ENCODE results near the gene NDEL1. TPM values are rescaled to one million over a fixed set of nuclear protein-coding genes. Genes with fewer than 3 reads are reported as not detected.

NDEL1 gene
- total and polyA plus RNA-seq, 2 donors (not counting 3 experiments of a cell fraction or from before 2014, with no cell fraction given) = 60.0 to 87.4 TPM

DNA sequence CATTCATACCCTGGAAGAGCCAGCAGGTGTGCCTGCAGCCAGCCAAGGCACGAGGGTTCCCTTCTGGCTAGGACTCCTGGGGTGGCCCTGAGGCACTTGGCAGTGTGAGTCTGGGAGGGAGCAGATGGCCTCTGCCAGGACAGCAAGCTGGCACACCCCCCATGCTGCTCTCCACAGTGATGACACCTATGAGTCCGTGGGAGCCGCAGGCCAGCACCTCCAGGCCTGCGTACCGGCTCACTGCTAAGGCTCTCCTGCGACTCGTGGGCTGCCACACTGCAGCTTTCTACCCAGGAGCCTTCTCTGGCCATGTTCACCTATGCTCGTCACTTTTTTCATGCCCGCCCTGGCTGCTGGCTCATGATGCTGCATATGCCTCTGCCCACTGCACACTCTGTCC is 68.1 kb downstream of the NDEL1 start:
- H4K20me1 ChIP-seq (replicated peaks; ENCODE audit: control insufficient read depth, extremely low read depth, insufficient read depth, low read length) = no peaks in the 10 kb centered on the region
- H3K4me3 ChIP-seq (replicated peaks in 1 of 3; ENCODE audit: insufficient read depth in 1 of 3, low read depth in 1 of 3, low read length in 3 of 3) = no peak overlapping the region
- H2AFZ ChIP-seq (ENCODE audit: low read depth, low read length) = no peak overlapping the region
- POLR2A ChIA-PET = no interaction called here
- no peak for TF ChIP-seq EZH2 (IDR thresholded peaks at IDR 0.05; ENCODE audit: borderline replicate concordance, low read depth, low read length, severe bottlenecking)
- TF ChIP-seq, protein P1, sequence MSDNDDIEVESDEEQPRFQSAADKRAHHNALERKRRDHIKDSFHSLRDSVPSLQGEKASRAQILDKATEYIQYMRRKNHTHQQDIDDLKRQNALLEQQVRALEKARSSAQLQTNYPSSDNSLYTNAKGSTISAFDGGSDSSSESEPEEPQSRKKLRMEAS (IDR thresholded peaks at IDR 0.05; ENCODE audit: insufficient read depth, insufficient read length) = no peak
- no peak for TF ChIP-seq FOS (IDR thresholded peaks at IDR 0.05; ENCODE audit: borderline replicate concordance, insufficient read depth, low read length)
- no peak for TF ChIP-seq POLR2A (IDR thresholded peaks at IDR 0.05; ENCODE audit: low read depth, low read length)
- TF ChIP-seq MYC (IDR thresholded peaks at IDR 0.05; ENCODE audit: low read depth, low read length) = no peak
- TF ChIP-seq JUN (IDR thresholded peaks at IDR 0.05; ENCODE audit: borderline replicate concordance, insufficient read depth, insufficient read length, low read depth) = no peak
- TF ChIP-seq, protein P2, sequence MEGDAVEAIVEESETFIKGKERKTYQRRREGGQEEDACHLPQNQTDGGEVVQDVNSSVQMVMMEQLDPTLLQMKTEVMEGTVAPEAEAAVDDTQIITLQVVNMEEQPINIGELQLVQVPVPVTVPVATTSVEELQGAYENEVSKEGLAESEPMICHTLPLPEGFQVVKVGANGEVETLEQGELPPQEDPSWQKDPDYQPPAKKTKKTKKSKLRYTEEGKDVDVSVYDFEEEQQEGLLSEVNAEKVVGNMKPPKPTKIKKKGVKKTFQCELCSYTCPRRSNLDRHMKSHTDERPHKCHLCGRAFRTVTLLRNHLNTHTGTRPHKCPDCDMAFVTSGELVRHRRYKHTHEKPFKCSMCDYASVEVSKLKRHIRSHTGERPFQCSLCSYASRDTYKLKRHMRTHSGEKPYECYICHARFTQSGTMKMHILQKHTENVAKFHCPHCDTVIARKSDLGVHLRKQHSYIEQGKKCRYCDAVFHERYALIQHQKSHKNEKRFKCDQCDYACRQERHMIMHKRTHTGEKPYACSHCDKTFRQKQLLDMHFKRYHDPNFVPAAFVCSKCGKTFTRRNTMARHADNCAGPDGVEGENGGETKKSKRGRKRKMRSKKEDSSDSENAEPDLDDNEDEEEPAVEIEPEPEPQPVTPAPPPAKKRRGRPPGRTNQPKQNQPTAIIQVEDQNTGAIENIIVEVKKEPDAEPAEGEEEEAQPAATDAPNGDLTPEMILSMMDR (IDR thresholded peaks at IDR 0.05; ENCODE audit: extremely low read depth in 1 of 2, insufficient read depth in 1 of 2, low read depth in 1 of 2, low read length in 2 of 2) = no peak
- TF ChIP-seq POLR2AphosphoS5 (IDR thresholded peaks at IDR 0.05; ENCODE audit: insufficient read depth, low read depth, low read length) = no peak
- no peak for TF ChIP-seq GATA2 (IDR thresholded peaks at IDR 0.05; ENCODE audit: insufficient read depth, insufficient read length, low read depth, low read length)
- dilution Hi-C loops (cut with MboI; ENCODE audit: extremely low pct_ligation_motif_present, low sequenced_read_pairs) (no loop called here), intact Hi-C loops (cut with micrococcal nuclease) (no loop called here)
- no peaks in the 10 kb centered on the region for H3K4me1 ChIP-seq (ENCODE audit: control insufficient read depth, extremely low read depth, insufficient read depth, low read length)
- peaks cover 15 to 72% of the 10 kb centered on the region in 2 experiments for H3K36me3 ChIP-seq (ENCODE audit: control insufficient read depth in 2 of 2, extremely low read depth in 1 of 2, insufficient read depth in 2 of 2, low read length in 2 of 2)
- CTCF ChIA-PET = no interaction called here
- H3K79me2 ChIP-seq (ENCODE audit: control insufficient read depth, insufficient read depth, low read length) = no peaks in the 10 kb centered on the region
- no peaks in the 10 kb centered on the region for H3K9me3 ChIP-seq (replicated peaks; ENCODE audit: control insufficient read depth, insufficient read depth, low read length)
- H3K4me2 ChIP-seq (ENCODE audit: insufficient read depth, low read length) = no peak overlapping the region
- FAIRE-seq = no peak
- BruUV-seq (replicated peaks) = no TSS peak
- no peak overlapping the region for H3K27ac ChIP-seq (ENCODE audit: insufficient read depth, low read depth, low read length)
- no peaks in the 10 kb centered on the region for H3K27me3 ChIP-seq (ENCODE audit: control insufficient read depth in 2 of 2, insufficient read depth in 2 of 2, low read length in 2 of 2)
- no peak for DNase-seq (ENCODE audit: low read depth, low spot score)
- H3K9ac ChIP-seq (replicated peaks; ENCODE audit: extremely low read depth, insufficient read depth, low read length) = no peak overlapping the region
- H3K9me1 ChIP-seq (replicated peaks; ENCODE audit: control insufficient read depth, extremely low read depth, insufficient read depth, low read length) = no peaks in the 10 kb centered on the region
